Stimulated activated CD8-positive, alpha-beta memory T cell treated with anti-CD3 and anti-CD28 coated beads, Interleukin-7, amount 100 ng/mL, for 24 hours (primary cell): Measurements from ENCODE around the gene GRIP1.
A peak's percentile ranks its signal among the peaks of the same experiment; 100 is the strongest.
"Not testable (repeated sequence)": the region's sequence is repeated elsewhere in the genome, so short reads cannot be mapped to it uniquely, and the experiment has no call there.

Source experiments
- DNase-seq: peaks from one replicate; pipeline ENCODE4 v3.0.0-alpha.2; 2020; ENCODE audit warnings: low read depth

GRIP1 gene

GRCh38 chr12:66321435-66321834 is 357.4 kb downstream of the GRIP1 start:
- no peak for DNase-seq

DNA sequence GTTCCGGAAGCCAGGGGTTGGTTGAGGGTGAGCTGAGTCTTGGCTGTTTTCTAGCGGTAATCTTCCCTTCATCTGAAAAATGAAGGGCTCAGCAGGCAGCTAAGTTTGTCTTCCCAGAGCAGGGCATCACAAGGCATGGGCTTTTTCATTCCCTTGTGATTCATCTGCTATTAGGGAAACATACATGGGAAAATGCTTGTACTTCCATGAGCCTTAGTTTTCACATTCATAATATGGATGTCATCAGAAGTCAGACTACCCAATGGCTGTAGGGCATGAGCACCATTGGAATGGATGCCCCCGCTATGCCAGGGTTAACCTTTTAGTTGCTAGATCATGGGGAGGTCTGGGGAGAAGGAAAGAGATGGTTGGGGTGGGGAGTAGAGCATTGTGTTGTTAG is 357.9 kb downstream of the GRIP1 start:
- no peak for DNase-seq

DNA sequence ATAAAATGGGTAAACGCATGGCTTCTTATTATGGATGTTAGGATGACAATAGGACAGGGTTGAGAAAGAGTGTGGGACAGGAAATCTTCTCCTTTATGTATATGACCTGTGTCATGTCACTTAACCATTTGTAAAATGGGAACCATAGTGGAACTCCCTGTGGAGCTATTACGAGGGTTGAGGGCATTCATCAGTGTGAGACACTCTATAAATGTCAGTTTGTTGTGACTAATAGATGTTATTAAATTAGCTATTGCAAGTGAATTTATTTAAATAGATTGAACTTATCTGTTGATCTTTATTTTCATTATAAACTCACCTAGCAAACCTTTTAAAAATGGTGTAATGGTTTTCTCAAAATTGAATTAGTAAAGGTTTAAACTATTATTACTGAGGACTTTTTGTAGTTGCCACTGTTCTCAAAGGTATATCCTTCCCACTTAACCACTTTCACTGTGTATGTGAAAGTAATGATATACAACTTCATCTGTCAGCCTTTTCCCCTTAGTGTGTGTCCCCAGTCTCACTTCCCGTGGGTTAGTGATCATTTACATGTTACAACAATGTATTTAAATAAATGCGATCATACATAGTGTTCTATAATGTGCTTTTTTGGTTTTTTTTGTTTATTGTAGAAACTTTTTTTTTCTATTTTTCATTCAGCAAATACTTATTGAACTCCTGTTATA is 359.5 kb downstream of the GRIP1 start:
- no peak for DNase-seq

DNA sequence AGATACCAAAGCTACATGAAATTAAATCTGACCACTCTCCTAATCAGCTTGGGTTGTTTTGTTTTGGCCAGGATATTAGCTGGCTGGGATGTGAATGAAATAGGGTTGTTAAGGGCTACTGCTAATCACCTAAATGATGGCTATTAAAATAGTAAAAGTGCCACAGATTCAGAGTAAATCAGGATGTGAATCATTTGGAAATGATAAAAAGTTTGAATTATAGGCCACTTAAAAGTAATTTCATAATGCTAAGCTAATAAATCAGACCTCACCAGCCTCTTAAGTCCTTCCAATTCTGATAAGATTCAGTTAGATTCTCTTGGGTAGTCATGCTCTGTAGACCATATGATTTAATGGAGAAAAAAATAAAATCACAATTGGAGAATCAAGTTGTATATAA is 364.6 kb downstream of the GRIP1 start:
- no peak for DNase-seq

DNA sequence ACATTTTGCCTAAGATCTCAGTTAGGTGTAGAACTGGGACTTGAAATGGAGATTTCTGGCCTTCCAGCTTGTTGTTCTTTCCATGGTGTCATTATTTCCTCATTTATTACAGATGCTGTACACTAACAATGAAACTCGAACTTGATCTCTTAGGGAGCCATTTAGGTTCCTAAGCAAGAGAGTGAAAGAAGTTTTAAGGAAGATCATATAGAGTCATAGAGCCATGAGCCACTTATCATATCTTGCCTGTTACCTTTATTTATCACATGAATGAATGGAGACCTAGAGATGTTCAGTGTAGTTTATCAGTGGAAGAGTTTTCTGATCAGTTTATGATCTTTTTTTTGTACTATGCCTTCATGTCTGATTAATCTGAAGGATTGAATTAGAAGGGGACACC is 366.7 kb downstream of the GRIP1 start:
- DNase-seq: no peak

- DNase-seq: no peak
Observed at GRCh38 chr12:66309606-66310005, 369.3 kb downstream of the GRIP1 start.

GRCh38 chr12:66304296-66304900 is 374.5 kb downstream of the GRIP1 start:
- DNase-seq: no peak

DNA sequence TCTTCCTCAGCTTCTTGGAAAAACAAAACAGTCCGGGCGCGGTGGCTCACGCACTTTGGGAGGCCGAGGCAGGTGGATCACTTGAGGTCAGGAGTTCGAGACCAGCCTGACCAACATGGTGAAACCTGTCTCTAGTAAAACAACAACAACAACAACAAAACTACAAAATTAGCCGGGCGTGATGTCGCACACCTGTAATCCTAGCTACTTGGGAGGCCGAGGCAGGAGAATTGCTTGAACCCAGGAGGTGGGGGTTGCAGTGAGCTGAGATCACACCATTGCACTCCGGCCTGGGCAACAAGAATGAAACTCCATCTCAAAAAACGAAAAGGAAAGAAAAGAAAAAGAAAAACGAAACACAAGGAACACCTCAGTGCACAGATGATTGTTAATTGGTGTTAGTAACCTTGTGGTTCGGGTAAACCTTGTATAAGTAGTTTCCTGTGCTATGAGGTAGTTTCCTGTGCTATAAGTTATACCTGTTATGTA is 375.5 kb downstream of the GRIP1 start:
- not testable (repeated sequence) for DNase-seq

DNA sequence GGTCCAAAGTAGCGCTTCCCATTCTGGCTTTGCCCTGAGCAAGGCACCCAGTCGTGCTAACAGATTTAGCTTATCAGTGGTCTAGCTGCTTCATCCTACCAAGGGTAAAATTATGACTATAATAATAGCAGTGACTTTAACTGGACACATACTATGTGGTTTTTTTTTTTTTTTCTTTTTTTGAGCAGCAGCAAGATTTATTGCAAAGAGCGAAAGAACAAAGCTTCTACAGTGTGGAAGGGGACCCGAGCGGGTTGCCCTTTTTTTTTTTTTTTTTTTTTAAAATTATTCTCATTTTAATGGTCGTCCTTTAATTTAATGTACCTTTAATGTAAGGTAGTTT is 376.1 kb downstream of the GRIP1 start:
- no peak for DNase-seq

GRCh38 chr12:66301944-66302826 is 376.7 kb downstream of the GRIP1 start, which contains the start of gene HELB:
TSS of gene HELB (plus strand) at chr12:66302493. CDS start at chr12:66302604, 111 bp downstream.
- peak; percentile 99 for DNase-seq

- DNase-seq: no peak
Observed at GRCh38 chr12:66297923-66298322, 381.0 kb downstream of the GRIP1 start.
